Kasumi-1 (cell line): ENCODE measurements around the gene USP2.

Experiments used
- DNase-seq, 2 experiments: peaks; one replicate each; lab custom pipeline; 2025; lab: John Stamatoyannopoulos, UW

The USP2 gene

DNA sequence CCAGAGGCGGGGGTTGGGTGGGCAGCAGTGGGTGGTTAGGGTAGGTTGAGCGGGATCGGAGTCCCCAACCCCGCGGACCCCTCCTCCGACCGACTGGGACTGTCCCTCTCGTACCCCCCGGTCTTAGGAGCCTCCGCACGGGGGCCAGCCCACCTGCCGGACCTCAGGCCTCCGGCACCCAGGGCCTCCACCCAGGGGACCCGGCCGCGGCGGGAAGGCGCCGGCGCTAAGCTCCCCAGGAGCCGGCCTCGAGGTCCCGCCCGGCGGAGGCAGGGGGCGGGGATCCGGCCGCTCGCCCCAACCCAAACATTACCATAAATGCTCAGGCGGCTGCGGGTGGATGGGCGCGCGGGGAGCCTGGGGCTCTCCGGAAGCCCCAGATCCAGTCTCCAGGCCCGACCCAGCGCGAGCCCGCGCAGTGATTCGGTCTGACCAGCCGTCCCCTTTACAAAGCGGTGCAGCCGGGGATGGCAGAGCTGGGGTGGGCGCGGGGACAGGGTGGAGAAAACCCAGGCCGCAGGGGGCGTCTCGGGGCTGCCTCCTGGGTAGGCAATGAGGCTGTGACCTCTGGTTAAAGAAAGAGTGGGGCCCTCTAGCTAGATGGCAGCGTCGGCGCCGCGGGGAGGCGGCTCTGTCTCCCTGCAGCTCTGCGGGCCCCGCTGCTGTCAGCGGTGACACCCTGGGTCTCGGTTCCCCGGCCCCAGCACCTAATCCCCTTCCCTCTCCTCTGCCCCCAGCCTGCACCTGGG lies 60.5 kb downstream of the USP2 start:
- peak; percentile 30 to 37 for DNase-seq

DNA sequence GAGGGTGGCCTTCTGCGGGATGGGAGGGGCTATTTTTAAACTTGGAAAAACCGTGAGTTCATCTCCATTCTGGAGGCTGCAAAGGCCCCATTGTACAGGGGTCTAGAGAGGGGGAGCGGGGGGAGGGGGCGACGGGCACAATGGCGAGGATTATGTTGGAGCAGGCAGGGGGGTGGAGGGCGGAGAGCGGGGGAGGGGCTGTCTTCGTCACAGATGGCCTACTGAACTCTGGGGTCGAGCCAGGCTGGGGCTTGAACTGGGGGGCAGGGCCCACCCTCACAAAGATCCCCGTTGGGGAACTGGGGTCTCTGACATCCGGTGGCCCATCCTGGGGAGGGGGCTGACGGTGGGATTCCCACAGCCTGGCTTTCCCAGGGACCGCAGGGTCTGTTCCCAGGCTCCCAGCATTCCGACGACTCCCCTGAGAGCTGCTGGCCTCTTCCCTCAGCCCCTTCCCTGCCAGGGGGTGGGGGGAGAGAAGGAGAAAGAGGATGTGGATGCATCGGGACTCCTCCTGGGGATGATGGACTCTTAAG lies 61.2 kb downstream of the USP2 start:
- no peak for DNase-seq

DNA sequence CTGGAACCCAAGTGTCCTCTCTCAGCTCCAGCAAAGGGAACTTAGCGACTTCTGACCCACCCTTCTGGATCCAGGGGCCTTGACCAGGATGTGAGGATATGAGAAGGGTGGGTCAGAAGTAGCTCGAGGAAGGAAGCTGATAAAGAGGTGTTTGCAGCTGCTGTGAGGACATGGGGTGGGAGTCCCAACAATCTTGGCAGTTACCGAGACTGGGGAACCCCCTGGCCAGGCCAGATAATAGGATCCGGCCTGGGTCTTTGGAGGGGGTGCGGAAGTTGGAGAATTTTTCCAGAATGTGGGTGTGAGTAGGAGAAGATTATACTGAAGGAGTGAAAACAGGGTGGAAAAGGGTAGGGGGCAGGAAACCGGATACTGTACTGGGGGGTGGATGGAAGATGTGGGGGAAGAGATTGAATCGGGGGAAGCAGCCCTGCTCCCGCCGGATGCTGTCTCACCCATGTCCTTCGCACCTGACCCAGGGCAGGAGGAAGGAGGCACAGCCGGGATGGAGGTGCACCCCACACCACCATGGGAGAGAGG lies 61.7 kb downstream of the USP2 start:
- no peak for DNase-seq

DNA sequence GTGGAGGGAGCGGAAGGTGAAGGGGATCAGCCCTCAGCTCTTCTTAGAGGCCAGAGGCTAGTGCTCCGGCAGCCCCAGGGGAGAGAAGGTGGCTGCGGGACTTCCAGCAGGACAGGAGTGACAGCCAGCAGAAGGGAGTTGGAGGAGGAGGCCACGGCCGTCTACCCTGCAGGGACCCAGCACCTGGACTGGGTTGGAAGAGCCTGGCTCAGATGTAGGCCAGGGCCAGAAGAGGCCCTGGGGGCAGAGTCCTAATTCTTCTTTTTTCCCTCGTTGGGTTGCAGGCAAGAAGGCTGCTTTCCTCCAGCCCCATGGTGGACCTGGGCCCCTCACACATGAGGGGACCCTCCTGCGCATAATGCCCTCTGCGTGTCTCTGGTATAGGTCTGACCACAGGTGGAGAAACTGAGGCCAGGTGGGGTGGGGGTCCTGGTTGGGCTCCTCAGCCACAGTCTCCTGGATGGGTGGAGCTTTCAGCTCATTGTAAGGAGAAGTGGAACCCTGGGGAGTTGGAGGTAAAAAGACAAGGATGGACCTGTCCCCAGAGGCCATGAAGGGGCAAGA lies 62.3 kb downstream of the USP2 start:
- DNase-seq: no peak

DNA sequence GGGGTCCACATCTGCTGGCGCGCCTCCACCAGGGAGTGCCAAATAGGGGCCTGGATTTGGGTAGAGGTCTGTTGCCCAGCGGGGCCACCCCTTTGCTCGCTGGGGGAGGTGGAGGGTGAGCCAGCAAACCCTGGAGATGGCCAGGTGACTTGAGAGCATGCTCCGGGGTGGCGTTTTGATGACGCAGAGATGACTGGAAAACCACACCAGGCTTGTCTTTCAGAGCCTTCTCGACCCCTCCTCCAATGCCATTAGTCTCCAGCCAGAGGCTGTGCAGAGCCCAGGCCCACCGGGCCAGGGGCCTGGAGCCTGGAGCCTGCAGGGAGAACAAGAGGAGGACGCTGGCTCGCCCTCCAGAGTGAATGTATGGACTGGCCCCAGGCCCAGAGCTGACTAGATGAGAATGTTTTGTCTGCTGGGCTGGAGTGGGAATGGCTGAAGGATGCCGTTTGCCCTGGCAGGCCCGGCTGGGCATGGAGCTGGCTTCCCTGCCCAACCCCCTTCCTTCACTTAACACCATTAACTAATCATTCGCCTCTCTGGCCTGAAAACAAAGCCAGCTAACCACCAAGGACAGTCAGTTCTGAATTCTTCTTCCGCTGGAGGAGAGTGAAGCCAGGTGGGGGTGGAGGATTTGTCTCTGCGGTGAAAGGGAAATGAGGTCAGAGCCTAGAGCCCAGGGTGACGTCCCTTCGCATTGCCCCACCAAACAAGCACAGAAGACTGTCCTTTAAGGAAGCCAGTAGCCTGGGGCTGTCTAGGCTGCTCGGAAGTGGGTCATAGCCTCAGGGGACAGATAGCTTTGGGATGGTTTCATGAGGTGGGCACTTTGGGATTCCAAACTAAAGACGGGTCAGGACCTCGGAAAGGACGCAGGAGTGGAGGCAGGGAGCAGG lies 63.0 kb downstream of the USP2 start:
- DNase-seq: no peak

DNA sequence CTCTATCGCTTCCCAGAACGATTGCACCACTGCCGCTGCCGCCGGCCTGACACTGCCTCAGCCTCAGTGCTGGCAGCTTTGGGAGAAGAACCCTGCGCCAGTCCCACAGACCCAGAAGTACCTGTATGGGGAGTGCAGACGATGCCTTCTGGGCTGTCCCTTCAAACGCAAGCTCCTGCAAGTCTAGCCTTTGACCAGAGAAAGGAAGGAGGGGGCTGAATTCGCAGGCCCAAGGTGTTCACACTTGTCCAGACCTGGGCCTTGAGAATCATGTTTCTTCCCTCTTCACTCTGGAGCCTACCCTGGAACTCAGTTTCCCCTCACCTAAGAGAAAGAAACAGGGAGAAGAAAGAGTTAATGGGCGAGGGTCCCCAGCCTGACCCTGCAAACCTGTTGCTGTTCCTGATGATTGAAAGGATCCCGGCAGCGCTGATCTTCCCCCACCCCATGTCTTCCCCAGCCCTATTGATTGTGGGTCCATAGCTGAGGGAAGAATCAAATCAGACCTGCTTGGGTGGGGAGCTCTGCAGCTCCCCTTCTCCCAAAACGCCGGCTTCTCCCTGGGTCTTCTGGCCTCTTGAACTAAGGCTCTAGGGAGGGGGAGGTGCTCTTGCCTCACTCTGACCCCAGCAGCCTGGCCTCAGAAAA lies 63.8 kb downstream of the USP2 start:
- DNase-seq: no peak

DNA sequence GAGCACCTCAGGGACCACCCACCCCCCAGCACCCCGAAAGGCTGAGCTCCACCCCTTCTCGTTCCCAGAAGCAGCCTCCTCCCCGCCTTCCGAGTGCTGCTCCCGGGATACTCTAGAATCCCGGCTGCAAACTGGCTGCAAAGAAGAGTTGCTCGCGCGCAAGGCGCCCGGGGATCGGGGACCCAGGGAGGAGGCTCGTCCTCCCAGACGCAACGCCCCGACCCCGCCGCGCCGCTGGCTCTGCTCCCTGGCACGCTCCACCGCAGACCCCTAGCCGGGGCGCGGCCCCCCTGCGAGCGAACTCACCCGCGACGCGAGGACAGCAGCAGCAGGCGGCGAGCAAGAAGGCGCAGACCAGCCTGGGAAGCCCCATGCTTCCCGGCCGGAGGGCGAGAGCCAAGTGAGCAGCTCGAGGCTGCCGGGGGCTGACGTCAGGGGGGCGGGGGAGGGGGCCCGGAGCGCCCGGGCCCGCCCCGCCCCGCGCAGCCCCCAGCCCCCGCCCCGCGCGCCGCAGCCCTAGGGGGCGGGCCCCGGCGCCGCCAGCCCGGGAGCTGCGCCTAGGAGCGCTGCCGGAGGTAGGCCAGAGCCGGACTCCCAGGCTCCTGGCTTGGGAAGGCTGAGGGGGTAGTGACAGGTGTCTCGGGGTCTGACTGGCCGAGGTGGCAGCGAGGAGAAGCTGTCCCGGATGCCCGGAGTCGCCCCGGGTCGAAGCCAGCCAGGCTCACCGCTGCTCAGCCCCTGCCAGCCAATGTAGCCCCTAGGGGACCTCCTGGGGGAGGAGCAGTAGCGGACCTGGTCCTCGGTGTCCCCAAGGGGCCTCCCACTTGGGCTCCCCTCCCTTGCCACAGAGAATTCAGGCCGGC lies 64.5 kb downstream of the USP2 start, which contains the start of gene MCAM:
Gene MCAM, minus strand, starts transcription at position 402 of the 863 bp plus-strand sequence. Its CDS starts 29 bp downstream, at position 373.
- DNase-seq: no peak

DNA sequence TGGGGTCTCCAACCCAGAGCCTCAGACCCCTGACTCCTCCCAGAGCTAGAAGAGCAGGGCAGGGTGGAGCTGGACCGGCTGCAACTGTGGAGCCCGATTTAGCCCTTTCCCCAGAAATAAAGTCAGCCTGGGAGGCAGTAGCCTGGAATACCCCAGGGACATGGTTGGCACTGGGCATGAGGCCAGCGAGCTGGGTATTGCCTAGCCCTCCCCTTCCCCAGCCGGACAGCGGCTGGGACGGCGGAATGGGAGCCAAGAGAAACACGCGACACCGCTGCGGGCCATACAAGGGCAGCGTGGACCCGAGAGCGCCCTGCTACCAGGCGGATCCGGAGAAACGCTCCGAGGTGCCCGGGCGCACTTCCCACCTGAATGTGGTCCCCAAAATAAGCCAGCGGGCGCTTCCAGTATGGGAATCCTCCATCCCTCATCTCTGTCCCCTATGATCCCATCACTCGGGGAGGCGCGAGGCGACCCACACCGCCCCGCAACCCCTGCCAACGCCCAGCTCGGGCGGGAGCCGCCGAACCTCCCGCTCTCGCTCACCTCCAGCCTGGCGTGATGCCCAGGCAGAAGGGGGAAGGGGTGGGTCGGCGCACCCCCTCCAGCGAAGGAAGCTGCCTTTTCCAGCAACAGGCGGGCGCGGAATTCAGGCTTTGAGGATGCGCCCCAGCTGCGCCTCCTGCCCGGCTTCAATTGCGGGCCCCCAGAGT lies 65.3 kb downstream of the USP2 start:
- no peak for DNase-seq

DNA sequence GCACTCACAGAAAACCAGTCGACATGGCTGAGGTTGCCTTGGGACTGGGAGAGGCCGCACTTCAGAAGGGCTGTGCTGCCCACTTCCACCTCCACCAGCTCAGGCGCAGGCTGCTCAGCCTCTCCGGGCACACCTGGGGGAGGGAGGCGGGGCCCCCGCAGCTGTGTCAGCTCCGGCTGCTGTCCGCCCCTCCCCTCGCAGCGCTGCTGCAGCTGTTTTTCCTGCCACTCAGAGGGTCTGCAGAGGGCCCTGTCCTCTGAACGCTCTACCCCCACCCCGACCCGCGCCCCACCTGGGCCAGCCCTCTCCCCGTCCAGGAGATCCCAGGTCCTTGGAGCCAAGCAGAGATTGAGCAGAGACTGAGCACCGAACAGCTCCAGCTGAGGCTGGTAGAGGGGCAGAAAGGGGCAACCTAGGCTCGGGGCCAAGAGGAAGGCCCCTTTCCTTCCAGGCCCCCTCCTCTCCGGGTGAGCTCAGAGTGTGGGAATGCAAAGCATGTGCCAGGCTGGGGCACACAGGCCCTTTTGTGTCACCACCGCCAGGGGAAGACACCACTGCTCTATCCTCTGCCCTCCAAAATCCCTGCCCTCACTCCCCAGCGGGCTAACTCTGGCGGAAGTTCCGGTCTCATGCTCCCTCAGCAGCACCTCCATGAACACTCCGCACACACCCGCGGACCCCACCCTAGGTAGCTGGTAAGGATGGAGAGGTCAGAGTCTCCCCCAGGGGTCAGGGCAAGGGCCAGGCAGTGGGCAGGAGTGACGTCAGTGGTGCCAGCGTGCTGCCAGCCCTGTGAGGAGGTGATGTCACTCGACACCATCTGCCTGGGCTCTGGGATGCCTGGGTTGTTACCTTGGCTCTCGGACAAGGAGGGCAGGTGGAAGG lies 66.1 kb downstream of the USP2 start:
- DNase-seq: no peak

DNA sequence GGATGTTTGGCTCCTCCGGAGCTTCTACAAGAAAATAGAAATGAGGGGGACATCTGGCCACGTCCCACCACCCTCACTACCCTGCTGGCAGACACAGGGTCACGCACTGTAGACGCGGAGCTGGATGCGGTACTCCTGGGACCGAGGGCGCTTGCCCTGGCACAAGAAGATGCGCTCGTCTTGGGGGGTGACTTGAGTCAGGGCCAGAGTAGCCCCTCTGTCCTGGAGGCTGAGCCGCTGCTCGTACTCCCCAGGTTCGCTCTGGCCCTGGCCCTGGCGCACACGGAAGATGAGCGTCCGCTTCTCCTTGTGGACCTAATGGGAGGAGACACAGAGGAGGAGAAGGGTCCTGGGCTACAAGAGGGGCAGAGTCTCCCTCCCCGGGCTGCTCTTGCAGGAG lies 66.8 kb downstream of the USP2 start:
- DNase-seq: no peak

DNA sequence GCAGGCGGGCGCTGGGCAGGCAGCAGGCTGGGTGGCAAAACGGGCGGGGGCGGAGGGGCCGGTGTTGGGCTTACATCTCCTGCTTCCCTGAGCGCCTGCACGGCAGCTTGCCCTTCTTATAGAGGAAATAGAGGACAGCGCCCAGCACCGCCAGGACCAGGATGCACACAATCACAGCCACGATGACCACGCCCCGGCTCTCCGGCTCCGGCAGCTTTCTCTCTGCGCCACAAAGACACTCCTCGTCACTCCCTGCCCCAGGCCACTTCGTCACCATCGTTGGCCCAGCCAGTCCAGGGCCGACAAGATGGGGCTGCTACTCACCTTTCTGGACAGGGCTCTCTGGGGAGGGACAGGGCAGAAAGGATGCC lies 70.8 kb downstream of the USP2 start:
- DNase-seq: no peak

DNA sequence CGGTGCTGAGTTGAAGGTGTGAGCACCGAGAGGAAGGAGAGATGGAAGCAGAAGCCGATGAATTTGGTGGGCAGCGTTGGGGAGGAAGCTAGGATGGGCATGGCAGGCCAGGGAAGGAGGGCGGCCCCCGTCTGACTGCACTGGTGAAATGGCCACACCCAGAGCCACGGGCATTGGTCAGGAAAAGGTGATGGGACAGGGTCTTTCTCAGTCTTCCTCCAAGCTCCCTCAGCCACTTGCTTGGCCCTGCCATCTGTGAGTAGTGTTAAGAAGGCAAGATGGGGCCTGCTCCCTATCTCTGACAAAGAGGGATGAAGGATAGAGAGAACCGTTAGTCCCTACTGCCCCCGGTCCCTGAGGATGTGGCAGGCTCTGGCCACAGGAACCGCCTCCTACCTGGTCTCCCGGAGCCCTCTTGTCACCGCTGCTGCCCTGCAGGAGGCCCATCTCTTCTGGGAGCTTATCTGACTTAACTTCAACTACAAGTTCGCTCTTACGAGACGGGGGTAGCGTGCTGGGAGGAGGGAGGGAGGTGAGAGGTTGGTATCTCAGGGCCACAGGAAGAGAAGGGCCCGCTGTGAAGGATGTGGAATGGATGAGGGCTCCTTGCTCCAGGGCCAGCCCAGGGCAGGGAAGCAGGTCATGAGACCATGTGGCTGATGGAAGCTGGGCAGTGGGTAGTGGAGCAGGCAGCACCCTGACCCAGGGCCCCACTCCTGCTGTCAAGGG lies 71.4 kb downstream of the USP2 start:
- DNase-seq: no peak

DNA sequence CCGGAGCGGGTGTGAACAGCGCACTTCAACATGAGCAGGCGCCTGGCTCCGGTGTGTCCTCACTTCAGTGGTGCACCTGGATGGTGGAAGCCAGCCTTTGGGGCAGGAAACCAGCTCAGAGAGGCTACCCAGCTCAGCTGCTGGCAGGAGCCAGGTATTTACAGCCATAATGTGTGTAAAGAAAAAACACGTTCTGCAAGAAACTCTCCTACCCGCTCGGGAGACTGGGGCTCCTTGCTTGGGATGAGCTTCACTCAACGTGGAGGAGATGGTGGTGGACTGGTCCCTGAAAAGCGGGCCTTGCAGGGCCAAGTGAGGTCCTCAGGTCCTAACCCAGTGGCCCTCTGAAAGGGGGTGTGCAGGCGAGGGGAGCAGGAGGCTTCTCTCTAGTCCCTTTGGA lies 72.1 kb downstream of the USP2 start:
- no peak for DNase-seq

DNA sequence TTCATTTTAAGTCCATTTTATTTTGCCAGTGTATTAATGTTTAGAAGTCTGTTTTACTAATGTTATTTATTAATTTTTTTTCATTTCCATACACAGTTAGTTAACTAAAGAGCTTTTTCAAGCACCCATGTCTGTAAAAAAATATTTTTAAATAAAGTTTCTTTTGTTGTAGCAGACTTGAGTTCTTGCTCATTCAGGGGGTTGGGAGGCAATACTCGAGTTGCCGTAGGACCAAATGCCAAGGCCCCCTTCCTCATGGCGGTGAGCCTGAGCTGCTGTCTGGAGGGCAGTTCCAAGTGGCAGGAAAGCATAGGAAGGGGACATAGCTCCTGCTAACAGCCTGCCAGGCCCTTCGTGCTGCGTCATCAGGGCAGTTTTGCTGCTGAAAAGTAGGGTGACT lies 73.5 kb downstream of the USP2 start:
- DNase-seq: no peak

DNA sequence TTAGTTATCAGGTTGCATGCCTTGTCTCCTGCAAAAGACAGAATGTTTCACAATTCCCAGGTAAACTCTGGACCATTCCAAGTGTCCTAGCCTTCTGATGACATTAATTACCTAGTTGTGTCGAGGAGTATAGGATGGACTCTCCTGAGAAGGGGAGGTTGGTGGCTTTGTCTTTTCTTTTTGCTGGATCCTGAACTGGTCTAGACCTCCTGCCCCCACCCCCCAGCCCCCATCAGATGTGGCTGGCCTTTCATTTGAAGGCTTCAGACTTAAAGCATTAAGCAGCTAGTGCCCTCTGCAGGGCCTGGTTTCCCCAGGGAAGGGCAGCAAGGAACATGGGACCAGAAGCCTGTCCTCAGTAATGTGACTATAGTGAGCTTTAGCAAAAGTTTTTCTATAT lies 74.3 kb downstream of the USP2 start:
- DNase-seq: no peak

DNA sequence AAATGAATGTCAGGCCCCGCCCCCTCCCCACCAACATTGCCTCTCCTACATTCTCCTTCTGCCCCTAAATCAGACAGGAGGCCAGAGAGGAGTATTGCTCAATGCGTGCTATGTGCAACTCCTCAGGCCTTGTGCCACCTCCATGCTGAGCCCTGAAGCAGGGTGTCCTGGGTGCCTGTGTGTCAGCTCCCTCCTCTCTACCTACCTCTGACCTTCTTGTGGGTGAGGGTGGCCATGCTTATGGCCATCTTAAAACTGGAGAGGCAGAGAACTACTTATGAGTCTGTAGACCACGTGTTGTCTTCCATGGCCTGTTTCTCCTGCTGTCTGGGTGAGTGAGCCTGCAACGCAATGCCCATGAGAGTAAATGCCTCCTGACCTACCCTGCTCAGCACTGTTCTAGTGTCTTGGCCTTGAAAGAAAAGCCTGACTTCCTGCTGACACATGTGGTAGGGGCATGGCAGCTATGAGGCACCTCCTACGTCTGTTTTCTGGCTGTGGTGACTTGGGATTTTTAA lies 75.1 kb downstream of the USP2 start:
- DNase-seq: no peak

DNA sequence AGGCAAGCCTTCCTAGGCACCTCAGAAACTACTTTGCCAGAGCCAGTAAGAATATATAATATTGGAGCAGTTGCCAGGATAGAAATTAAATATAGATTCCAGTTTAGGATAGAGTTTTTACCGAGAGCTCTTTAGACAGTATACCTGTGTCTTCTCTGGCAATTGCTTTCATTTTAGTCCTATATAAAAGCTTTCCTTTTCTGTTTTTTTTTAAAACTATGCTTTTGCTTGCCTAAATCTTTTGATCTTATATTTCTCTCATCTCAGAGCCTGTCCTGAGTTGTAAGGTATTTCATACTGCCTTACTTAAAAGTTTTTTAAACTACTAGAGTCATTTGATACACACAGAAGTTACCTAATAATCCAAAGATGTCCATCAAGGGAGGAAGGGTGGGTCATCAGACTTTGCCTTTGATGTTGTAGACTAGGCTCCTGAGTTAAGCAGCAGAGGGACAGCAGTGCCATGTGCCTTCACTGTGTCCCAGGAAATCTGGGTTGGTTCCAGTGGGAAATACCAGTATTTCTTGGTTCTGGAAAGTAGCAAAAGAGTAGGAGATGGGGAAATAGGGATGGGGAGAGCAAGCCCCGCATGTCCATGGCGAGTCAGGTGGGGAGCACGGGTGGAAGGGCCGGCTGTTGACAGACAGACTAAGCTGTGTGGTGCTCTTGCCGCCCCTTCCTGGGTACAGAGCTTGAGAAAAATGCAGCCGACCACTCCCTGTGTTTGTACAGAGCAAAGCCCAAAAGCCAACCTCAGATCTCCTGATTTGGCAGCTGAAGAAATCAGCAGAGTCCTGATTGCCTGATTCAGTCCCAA lies 75.7 kb downstream of the USP2 start:
- no peak for DNase-seq
